OCI-LY3 (cell line): ENCODE measurements around the gene INPP5F.

Experiments
- H2AFZ ChIP-seq: fragments of 200-600, 300-600 bp; shearing (Covaris generic); 2 replicates; pipeline ENCODE4 v1.6.0; 2014; ENCODE audit warnings: antibody characterized with exemption, low read depth, low read length
- H3K27ac ChIP-seq: fragments of 200-600, 300-600 bp; sonication (generic); 2 replicates; pipeline ENCODE4 v1.5.1; 2014; ENCODE audit warnings: mild to moderate bottlenecking, low read length, moderate library complexity, mixed read lengths
- H3K27me3 ChIP-seq: fragments of 200-600, 300-600 bp; sonication (generic); 2 replicates; pipeline ENCODE4 v1.6.1; 2014; ENCODE audit warnings: low read depth, low read length, mixed read lengths
- H3K36me3 ChIP-seq: fragments of 200-600, 300-600 bp; sonication (generic); replicated peaks from 2 replicates; pipeline ENCODE3; 2014; ENCODE audit warnings: low read depth, low read length, mixed read lengths
- H3K4me1 ChIP-seq: fragments of 300-600, 200-600 bp; sonication (generic); 2 replicates; pipeline ENCODE4 v1.6.1; 2014; ENCODE audit warnings: low read length, mixed read lengths
- H3K4me2 ChIP-seq: fragments of 200-600, 300-600 bp; sonication (generic); 2 replicates; pipeline ENCODE4 v1.6.1; 2014; ENCODE audit warnings: low read length, mixed read lengths
- H3K4me3 ChIP-seq: fragments of 300-600, 200-600 bp; sonication (generic); 2 replicates; pipeline ENCODE4 v1.5.1; 2014; ENCODE audit warnings: antibody characterized with exemption, mild to moderate bottlenecking, low read length, moderate library complexity
- H3K79me2 ChIP-seq: fragments of 300-600, 200-600 bp; shearing (Covaris generic); 2 replicates; pipeline ENCODE4 v1.6.1; 2014; ENCODE audit warnings: mild to moderate bottlenecking, low read length, mixed read lengths
- H3K9ac ChIP-seq: fragments of 300-600, 200-600 bp; shearing (Covaris generic); 2 replicates; pipeline ENCODE4 v1.6.0; 2014; ENCODE audit warnings: mild to moderate bottlenecking, low read length, moderate library complexity
- H3K9me3 ChIP-seq: fragments of 200-600, 300-600 bp; shearing (Covaris generic); 2 replicates; pipeline ENCODE4 v1.6.1; 2014; ENCODE audit warnings: low read length, mixed read lengths; ENCODE audit not compliant: insufficient read depth
- H4K20me1 ChIP-seq: fragments of 200-600, 300-600 bp; sonication (generic); 2 replicates; pipeline ENCODE4 v1.6.1; 2016; ENCODE audit warnings: low read length, mixed read lengths; ENCODE audit not compliant: insufficient read depth
- CTCF ChIP-seq: fragments of 200-600, 300-600 bp; sonication (generic); IDR thresholded peaks from 2 replicates; pipeline ENCODE4 v1.5.1; 2014; ENCODE audit warnings: antibody characterized with exemption, low read length, low read depth
- EZH2phosphoT487 ChIP-seq: fragments of 200-600 bp; shearing (Covaris generic); IDR thresholded peaks from 2 replicates; pipeline ENCODE4 v1.6.1; 2018; ENCODE audit warnings: antibody characterized with exemption, mixed run types, low read depth

INPP5F gene

GRCh38 chr10:119737039-119737663 is 11.3 kb downstream of the INPP5F start:
- Histone ChIP-seq H3K4me2 (no peak overlapping the region), H3K9ac (no peak overlapping the region), H2AFZ (no peak overlapping the region), H3K4me1 (peaks cover 25% of the 10 kb centered on the region), H3K36me3 (no peaks in the 10 kb centered on the region), H4K20me1 (peaks cover 8% of the 10 kb centered on the region; the same call in 1 of the 2 replicates), H3K79me2 (peaks cover 18% of the 10 kb centered on the region), H3K9me3 (no peaks in the 10 kb centered on the region), H3K27me3 (no peaks in the 10 kb centered on the region), H3K27ac (no peak overlapping the region), H3K4me3 (no peak overlapping the region)
- no peak for TF ChIP-seq EZH2phosphoT487
- no peak for TF ChIP-seq CTCF

GRCh38 chr10:119737823-119738222 is 12.0 kb downstream of the INPP5F start:
- Histone ChIP-seq H3K9ac (no peak overlapping the region), H3K4me2 (no peak overlapping the region), H3K4me1 (peaks cover 25% of the 10 kb centered on the region), H3K27me3 (no peaks in the 10 kb centered on the region), H2AFZ (no peak overlapping the region), H3K27ac (no peak overlapping the region), H4K20me1 (peaks cover 8% of the 10 kb centered on the region; the same call in 1 of the 2 replicates), H3K79me2 (peaks cover 18% of the 10 kb centered on the region), H3K36me3 (no peaks in the 10 kb centered on the region), H3K9me3 (no peaks in the 10 kb centered on the region), H3K4me3 (no peak overlapping the region)
- no peak for TF ChIP-seq CTCF
- TF ChIP-seq EZH2phosphoT487: no peak

- no peaks in the 10 kb centered on the region for H3K36me3 ChIP-seq
- no peaks in the 10 kb centered on the region for H3K9me3 ChIP-seq
- H4K20me1 ChIP-seq: no peaks in the 10 kb centered on the region; the same call in 1 of the 2 replicates
- H3K4me3 ChIP-seq: no peak overlapping the region
- TF ChIP-seq EZH2phosphoT487 (no peak), CTCF (no peak)
- H3K27me3 ChIP-seq: no peaks in the 10 kb centered on the region
- H3K79me2 ChIP-seq: peaks cover 15% of the 10 kb centered on the region
- H3K27ac ChIP-seq: no peak overlapping the region
- H2AFZ ChIP-seq: no peak overlapping the region
- peaks cover 25% of the 10 kb centered on the region for H3K4me1 ChIP-seq
- H3K9ac ChIP-seq: no peak overlapping the region
- 0 out of 2 replicates have a peak overlapping the region, but pooled peaks have one; percentile 14 for H3K4me2 ChIP-seq
These were observed 13.1 kb downstream of the INPP5F start for GRCh38 chr10:119738962-119739361.

- H3K27ac ChIP-seq: no peak overlapping the region
- no peak overlapping the region for H3K4me2 ChIP-seq
- no peaks in the 10 kb centered on the region; the same call in 1 of the 2 replicates for H4K20me1 ChIP-seq
- H3K4me3 ChIP-seq: no peak overlapping the region
- no peak overlapping the region for H3K9ac ChIP-seq
- peaks cover 15% of the 10 kb centered on the region for H3K4me1 ChIP-seq
- TF ChIP-seq EZH2phosphoT487 (no peak), CTCF (no peak)
- H2AFZ ChIP-seq: no peak overlapping the region
- H3K9me3 ChIP-seq: no peaks in the 10 kb centered on the region
- peaks cover 9% of the 10 kb centered on the region for H3K79me2 ChIP-seq
- H3K36me3 ChIP-seq: no peaks in the 10 kb centered on the region
- H3K27me3 ChIP-seq: no peaks in the 10 kb centered on the region
These were observed 14.2 kb downstream of the INPP5F start for GRCh38 chr10:119740096-119740495.
